HG02642 (cell line): ENCODE measurements around the gene OR2F2.
A peak's percentile ranks its signal among the peaks of the same experiment; 100 is the strongest.

Experiments used
- ATAC-seq: cut with Tn5 transposase; IDR thresholded peaks from one replicate; pipeline ENCODE4 v1.9.1; 2021; ENCODE audit warnings: mild to moderate bottlenecking; ENCODE audit not compliant: unreplicated experiment, poor library complexity

OR2F2 gene, protein sequence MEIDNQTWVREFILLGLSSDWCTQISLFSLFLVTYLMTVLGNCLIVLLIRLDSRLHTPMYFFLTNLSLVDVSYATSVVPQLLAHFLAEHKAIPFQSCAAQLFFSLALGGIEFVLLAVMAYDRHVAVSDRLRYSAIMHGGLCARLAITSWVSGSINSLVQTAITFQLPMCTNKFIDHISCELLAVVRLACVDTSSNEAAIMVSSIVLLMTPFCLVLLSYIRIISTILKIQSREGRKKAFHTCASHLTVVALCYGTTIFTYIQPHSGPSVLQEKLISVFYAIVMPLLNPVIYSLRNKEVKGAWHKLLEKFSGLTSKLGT

GRCh38 chr7:143934526-143935325, at the start of gene OR2F2:
TSS of gene OR2F2 (plus strand) at chr7:143935233. CDS start at chr7:143935233, 0 bp downstream.
- no peak for ATAC-seq

DNA sequence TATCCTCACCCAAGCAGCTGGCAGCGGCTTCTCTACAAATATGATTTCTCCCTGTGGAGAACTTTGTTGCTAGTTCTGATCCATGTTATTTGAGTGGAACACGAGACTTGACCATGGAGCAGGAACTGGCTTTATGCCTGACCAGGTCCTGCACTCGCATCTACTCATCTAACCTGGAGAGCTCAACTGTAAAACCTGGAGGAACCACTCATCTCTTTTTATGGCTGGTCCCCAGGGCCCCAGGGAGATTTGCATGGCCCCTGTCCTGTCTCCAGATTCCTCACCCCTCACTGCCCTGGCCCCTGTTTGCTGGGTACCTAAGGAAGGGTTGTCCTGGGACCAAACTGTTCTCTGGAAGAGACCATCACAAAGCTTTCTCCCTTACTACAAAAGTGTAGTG, 49.1 kb upstream of the OR2F2 start:
- ATAC-seq, result peak; percentile 45

- no peak for ATAC-seq
These were observed 48.1 kb upstream of the OR2F2 start for GRCh38 chr7:143886826-143887477.

GRCh38 chr7:143889068-143889467, 46.0 kb upstream of the OR2F2 start:
- ATAC-seq, result no peak

DNA sequence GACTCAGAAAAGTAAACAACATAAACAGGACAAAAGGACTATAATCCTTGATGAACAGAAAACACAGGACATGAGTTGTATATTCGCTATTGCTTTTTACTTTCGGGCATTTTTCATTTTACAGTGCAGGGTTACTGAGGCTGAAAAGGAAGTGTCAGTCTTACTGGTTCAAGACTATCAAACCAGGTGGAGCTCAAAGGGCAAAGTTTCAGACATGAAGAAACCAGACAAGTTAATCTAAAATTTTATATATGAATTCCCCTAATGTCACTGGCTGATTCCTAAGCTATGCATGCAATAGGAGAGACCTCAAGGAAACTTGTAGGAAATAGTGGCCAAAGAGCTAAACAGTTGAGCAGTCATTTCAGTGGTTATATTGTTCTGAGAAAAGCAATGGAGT, 44.5 kb upstream of the OR2F2 start:
- no peak for ATAC-seq

GRCh38 chr7:143891457-143891856, 43.6 kb upstream of the OR2F2 start:
- ATAC-seq, result no peak

- ATAC-seq, result peak; percentile 99
These were observed 42.3 kb upstream of the OR2F2 start for GRCh38 chr7:143892527-143893300.

GRCh38 chr7:143896667-143897066, 38.4 kb upstream of the OR2F2 start:
- ATAC-seq, result no peak

DNA sequence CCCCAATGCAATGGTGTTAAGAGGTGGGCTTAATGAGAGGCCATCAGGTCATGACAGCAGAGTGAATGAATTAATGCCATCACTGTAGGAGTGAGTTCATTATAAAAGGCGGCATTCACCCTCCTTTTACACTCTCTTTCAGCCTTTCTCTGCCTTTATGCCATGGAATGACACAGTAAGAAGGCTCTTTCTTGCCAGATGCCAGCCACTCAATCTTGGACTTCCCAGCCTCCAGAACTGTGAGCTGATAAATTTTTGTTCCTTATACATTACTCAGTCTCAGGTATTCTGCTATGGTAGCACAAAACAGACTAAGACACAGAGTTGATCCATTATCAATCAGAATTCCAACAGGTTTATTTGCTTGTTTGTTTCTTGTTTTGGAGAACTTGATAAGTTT, 36.2 kb upstream of the OR2F2 start:
- no peak for ATAC-seq

GRCh38 chr7:143900230-143900766, 34.7 kb upstream of the OR2F2 start:
- no peak for ATAC-seq

DNA sequence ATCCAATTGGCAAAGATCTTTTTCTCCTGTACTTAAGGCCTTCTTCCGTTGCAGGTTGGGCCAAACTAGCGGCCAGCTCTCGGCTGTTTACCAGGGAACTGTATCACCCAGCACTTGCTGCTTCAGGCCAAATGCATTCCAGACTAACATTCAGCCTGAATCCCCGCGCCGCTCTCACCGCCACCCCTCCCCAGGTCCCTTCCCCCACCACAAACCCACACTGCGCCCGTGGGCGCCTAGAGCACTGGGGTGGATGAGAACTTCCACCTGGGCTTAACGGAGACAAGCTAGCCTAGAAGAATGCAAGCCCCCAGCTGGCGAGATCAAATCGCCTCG, 33.7 kb upstream of the OR2F2 start:
- ATAC-seq, result no peak

DNA sequence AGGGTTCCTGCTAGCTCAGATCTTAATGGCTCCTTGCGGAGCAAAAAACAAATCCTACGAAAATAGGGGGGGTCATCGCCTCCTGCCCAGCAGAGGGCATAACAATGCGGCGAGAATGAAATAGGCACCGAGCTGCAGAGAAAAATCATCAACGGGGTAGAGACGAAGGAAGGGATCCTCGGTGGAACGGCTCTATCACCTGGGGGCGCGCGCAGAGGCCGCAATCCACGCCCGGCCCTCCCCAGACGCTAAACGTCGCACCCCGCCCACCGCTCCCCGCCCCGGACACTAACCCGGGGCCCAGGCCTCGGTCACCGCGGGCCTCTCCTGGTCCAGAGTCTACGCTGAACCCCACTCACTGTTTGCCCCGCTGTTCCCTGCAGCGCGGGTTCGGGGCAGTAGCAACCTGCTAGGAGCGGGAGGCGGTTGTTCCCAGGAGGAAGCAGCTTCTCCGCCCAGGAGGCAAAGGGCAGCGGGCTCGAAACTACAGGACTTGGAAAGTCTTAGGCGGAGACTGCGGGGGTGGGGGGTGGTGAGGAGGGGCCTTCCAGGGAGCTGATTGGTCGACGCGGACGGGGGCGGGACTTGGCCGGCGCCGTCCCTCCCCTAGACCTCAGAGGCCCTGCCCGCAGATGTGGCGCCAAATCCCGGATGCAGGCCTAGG, 33.2 kb upstream of the OR2F2 start, which contains the start of gene TCAF1:
Gene TCAF1 (minus strand): TSS at position 509 of the 664 bp plus-strand sequence. CDS start 25,568 bp downstream, outside the sequence.
- peak; percentile 95 for ATAC-seq

GRCh38 chr7:143902332-143902899, 32.6 kb upstream of the OR2F2 start:
- no peak for ATAC-seq

DNA sequence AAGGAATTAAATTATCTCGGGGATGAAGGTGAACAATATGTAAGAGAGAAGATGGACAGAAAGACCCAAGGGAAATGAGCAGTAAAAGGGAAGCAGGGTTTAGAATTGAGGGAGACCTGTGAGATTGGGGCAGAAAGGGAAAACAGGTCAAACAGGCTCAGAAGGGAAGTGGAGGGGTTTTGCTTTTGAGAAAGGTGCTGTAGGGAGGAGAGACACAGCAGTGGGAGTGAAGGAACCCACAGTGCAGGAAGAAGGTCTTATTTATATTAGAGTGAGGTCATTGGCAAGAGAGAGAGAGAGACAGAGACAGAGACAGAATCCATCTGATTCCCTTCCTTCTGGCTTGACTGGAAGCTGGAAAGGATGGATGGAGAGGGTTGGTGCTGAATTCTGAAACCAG, 29.5 kb upstream of the OR2F2 start:
- ATAC-seq, result no peak

DNA sequence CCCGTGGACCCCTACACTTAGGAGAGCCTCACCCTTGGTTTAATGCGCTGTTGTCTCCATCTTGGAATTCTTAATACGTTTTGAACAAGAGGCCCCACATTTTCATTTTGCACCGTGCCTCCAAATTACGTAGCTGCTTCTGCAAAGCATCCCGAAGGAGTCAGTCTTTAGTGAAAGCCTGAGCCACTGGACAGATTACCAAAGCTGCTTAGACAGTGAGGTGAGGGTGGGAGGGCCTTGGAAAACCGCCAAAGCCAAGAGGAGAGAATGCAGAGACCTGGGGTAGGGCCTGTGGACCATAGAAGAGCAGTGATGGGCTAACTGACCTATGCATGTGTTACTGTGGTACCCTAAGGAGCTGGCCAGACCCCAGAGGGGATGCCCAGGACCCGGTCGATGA, 28.9 kb upstream of the OR2F2 start:
- ATAC-seq, result no peak

GRCh38 chr7:143906895-143907294, 28.1 kb upstream of the OR2F2 start:
- no peak for ATAC-seq

GRCh38 chr7:143908120-143908519, 26.9 kb upstream of the OR2F2 start:
- no peak for ATAC-seq

DNA sequence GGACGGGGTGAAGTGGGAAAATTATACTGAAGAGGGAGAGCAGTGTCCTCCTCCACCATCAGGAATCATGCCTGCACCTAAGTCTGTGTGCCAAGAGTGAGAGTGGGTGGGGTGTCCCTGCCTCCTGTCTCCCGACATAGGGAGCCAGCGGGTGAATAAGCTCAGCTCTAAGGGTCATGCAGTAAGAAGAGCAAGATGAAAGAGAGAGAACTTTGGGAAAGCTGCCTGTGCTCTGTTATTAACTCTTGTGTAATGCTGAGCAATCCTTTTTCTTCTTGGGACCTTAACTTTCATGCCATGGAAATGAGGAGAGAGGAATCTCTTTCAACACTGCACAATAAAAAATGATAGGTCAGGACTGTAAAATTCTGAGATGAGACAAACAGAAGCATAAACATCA, 25.2 kb upstream of the OR2F2 start:
- ATAC-seq, result no peak

DNA sequence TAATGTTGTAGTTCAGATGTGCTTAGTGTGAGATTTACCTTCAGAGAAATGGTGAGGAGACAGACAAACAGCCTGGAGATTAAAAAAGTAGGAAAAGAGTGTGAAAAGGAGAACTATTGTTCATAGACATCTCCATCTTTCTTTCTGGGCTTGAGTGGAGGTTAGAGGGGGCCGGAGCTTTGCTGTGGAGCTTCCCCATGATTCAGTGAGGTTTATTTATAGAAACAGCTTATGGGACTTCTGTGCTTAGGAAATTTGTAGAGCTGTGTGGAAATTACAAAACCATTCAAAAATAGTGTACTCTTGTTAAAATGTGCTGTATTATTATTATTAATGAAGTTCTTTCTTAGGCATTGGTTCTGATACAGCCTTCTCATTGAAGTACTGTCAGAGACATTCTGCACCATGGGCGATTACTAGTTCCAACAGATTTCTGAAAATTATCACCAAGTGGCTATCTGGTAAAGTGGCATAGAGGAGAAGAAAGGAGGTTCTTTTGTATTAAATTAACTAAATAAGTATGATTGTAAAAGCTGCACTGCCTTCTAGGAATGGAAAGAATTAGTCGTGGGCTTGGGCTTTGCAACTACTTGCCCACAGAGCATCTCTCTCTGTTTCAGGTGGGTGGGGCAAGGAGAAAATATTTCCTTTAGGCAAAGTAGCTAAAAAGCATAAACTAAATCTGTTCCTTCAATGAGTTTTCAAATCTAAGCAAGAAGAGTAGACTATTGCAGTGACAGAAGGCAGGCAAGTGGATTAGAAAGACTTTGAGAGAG, 24.4 kb upstream of the OR2F2 start:
- no peak for ATAC-seq
